Omental fat pad (tissue), 4 donors: ENCODE measurements around the gene PCSK9. TPM values are rescaled to one million over a fixed set of nuclear protein-coding genes. Genes with fewer than 3 reads are reported as not detected.

Source experiments
- ATAC-seq: fragments of 150-250 bp; one replicate; pipeline ENCODE4 v1.9.1; 2016; ENCODE audit warnings: mild to moderate bottlenecking, moderate library complexity; ENCODE audit not compliant: low FRiP score
- DNase-seq: peaks from one replicate; pipeline ENCODE4 v3.0.0-alpha.2; 2019; ENCODE audit warnings: low spot score
- total RNA-seq, 4 donors: library from RNA; depleted of rRNA; stranded (reverse); fragments of >200 nt; gene quantifications; one replicate each; pipeline ENCODE4 v1.1.0, GENCODE V29; 2016
- TF ChIP-seq, protein P1 (sequence below), 3 donors: fragments of 450-650 bp; IDR thresholded peaks; one replicate each; pipeline ENCODE4 v1.5.1; 2016 to 2017; ENCODE audit warnings: antibody characterized with exemption in 3 of 3, mild to moderate bottlenecking in 3 of 3, moderate library complexity in 2 of 3

PCSK9 gene
- total RNA-seq, 4 donors from 2014 or later, result 0.56 to 0.95 (median 0.80) TPM

DNA sequence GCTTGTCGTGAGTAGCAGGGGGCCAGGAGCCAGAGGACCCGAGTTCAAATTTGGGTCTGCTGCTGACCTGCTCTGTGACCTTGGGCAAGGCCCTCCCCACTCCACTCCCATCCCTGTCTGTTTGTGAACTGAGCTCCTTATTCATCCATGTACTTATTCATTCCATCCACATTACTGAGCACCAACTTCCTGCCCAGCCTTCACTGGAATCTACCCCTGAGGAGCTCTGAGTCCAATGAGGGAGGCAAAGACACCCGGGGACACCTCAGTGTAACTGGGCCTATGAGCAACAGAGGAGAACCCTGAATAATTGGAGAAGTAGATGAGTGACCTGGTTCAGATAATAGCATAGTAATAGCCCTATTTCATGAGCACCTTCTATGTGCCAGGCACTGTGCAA, 31.7 kb upstream of the PCSK9 start:
- DNase-seq (no peak), ATAC-seq (no peak)
- TF ChIP-seq, protein P1, sequence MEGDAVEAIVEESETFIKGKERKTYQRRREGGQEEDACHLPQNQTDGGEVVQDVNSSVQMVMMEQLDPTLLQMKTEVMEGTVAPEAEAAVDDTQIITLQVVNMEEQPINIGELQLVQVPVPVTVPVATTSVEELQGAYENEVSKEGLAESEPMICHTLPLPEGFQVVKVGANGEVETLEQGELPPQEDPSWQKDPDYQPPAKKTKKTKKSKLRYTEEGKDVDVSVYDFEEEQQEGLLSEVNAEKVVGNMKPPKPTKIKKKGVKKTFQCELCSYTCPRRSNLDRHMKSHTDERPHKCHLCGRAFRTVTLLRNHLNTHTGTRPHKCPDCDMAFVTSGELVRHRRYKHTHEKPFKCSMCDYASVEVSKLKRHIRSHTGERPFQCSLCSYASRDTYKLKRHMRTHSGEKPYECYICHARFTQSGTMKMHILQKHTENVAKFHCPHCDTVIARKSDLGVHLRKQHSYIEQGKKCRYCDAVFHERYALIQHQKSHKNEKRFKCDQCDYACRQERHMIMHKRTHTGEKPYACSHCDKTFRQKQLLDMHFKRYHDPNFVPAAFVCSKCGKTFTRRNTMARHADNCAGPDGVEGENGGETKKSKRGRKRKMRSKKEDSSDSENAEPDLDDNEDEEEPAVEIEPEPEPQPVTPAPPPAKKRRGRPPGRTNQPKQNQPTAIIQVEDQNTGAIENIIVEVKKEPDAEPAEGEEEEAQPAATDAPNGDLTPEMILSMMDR (IDR thresholded peaks at IDR 0.05), result no peak

DNA sequence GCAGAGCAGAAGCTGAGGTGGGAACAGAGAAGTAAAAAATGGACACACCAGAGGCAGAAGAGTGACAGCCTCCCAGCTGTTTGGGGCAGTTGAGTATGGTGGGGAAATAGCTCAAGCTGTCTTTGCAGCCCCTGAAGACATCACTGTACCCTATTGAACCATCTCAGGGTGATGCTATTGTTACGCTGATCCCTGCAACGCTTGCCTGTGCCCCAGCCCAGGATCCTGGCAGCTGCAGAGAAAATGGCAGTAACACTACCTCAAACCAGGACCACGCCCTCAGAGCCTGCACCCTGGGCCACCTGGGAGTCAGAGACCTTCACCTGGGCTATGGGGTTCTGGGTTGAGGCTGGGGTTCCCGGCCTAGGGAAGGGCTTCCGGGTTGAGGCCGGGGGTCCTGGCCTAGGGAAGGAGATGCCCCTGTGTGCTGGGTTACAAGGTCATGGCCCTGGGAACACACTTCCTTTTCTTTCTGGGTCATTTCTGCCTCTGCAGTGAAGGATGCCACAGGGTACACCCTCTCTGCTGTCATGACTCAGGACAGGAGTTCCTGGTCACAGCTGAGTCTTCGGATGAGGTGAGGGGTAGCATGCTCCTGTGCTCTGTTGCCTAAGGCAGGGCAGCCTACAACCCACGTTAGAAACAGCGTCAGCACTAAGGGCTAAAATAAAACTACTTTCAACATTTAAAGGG, 29.0 kb upstream of the PCSK9 start:
- DNase-seq (no peak), ATAC-seq (no peak)
- TF ChIP-seq, protein P1 (IDR thresholded peaks at IDR 0.05), result no peak

DNA sequence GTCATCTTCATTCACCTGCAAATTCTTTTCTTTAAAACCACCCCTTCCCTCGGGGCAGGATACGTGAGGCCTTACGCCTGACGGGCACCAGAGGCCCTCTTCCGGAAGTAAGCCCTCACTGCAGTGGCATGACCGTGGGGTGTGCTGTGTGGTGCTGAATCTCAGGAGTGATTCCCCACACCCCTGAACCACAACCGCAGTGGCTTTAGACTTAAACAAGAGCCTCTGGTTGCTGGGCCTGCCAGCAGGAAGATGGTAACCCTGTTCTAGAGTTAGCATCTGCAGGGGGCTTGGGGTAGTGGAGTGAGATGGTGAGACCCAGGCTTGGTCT, 28.5 kb upstream of the PCSK9 start:
- TF ChIP-seq, protein P1 (IDR thresholded peaks at IDR 0.05), result no peak
- DNase-seq (no peak), ATAC-seq (no peak)

DNA sequence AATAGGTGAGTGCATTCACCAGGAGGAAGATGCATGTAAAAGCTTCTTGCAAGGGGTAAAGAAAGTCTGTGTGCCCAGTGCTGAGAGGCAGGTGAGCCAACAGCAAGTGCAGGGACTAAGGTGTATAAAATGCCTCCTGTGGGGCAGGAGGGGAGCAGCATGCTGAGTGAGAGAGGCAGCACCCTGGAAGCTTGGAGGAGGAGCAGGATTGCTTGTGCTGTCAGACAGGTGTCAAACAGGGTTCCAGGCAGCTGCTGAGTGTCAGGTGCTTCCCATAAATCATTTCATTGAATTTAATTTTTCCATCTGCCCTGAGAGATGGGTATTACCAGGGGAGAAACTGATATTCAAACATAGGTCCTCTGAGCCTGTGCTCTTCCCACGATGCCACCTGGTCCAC, 26.7 kb upstream of the PCSK9 start:
- DNase-seq (no peak), ATAC-seq (no peak)
- TF ChIP-seq, protein P1 (IDR thresholded peaks at IDR 0.05), result no peak

DNA sequence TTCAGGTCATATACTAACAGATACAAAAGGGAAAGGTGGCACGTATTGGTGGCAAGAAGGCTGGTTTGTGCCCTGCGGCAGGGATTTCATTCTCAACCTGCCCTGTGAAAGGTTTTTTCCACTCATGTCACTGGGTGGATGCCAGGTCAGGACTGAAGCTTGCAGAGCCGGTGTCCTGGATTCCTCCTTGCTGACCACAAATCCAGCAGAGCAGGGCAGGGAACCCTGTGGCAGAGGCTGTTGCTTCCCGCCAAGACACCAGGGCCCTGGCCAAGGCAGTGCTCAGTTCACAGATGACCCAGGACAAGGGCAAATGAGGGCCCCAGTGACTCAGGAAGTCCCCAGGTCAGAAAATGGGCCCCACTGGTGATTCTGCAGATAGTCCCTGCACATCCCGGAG, 24.2 kb upstream of the PCSK9 start:
- DNase-seq, result no peak
- TF ChIP-seq, protein P1 (IDR thresholded peaks at IDR 0.05), result no peak
- ATAC-seq, result no peak

DNA sequence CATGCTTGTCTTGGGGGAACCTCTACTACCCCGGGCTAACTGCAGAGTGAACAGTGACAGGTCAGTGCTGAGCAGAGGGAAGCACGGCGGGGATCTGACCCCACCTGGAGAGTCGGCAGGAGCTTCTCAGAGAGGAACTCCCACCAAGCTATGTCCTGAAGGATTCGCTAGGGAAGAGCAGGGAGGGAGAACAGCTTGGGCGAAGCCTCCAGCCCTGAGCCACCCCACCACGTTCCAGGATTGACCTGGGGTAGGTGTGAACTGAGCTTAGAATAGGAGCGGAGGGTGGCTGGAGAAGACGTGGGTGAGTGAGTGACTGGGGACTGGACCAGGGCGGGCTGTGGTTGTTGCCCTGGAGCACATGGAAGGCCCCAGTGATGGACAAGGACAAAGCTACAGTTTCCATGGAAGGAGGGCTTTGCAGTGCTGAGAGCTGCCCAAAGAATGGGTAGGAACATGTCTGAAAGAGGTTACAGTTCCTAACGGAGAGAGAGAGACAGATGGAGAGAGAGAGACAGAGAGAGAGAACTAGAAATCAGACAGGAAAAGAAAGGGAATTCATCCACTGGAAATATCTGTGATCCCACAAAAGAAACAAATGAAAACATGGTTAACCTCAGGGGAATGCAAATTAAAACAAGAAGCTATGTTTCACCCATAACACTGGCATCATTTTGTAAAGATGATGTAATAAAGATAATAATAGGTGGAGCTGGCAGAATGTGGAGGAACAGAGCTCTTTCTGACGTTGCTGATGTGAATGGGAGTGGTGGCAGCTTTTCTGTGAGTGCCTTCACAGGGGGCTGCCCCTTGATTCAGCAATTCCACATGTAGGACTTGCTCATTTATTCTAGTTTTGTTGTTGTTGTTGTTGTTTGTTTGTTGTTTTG, 23.4 kb upstream of the PCSK9 start:
- DNase-seq (no peak), ATAC-seq (no peak)
- TF ChIP-seq, protein P1 (IDR thresholded peaks at IDR 0.05), result no peak
